CD14-positive monocyte (primary cell): Measurements from ENCODE around the gene DDX51. TPM values are rescaled to one million over a fixed set of nuclear protein-coding genes. Genes with fewer than 3 reads are reported as not detected.
A peak's percentile ranks its signal among the peaks of the same experiment; 100 is the strongest.

Experiments
- DNase-seq, 3 donors: peaks; one replicate each; pipeline ENCODE4 v3.0.0-alpha.2; 2011 to 2022
- H2AFZ ChIP-seq: 2 replicates; pipeline ENCODE4 v1.6.0; 2012; ENCODE audit warnings: mild to moderate bottlenecking, low read depth, low read length, inconsistent platforms; ENCODE audit not compliant: insufficient read depth, poor library complexity, severe bottlenecking
- H3K27ac ChIP-seq, 2 donors: 1 replicate in 1 of 2; 2 replicates in 1 of 2; pipeline ENCODE4 v1.5.1; 2012 to 2013; ENCODE audit warnings: low read length in 2 of 2, control low read depth in 1 of 2, inconsistent platforms in 1 of 2, low read depth in 1 of 2, mild to moderate bottlenecking in 1 of 2
- H3K27me3 ChIP-seq, 2 donors: one replicate each; pipeline versions ENCODE4 v1.6.0 to v1.6.1; 2011 to 2013; ENCODE audit warnings: low read length in 2 of 2; ENCODE audit not compliant: control insufficient read depth in 2 of 2, insufficient read depth in 2 of 2
- H3K36me3 ChIP-seq, 2 donors: replicated peaks in 1 of 2; 1 replicate in 1 of 2; 2 replicates in 1 of 2; pipeline versions ENCODE4 v1.5.1 to v1.6.1; 2012 to 2013; ENCODE audit warnings: low read length in 2 of 2, control low read depth in 1 of 2, inconsistent platforms in 1 of 2, mild to moderate bottlenecking in 1 of 2; ENCODE audit not compliant: insufficient read depth in 2 of 2, control insufficient read depth in 1 of 2
- H3K4me1 ChIP-seq, 2 donors: 1 replicate in 1 of 2; 2 replicates in 1 of 2; pipeline versions ENCODE4 v1.5.1 to v1.6.1; 2012 to 2013; ENCODE audit warnings: low read length in 2 of 2, control low read depth in 1 of 2, inconsistent platforms in 1 of 2, mild to moderate bottlenecking in 1 of 2, moderate library complexity in 1 of 2; ENCODE audit not compliant: insufficient read depth in 2 of 2, control insufficient read depth in 1 of 2
- H3K4me2 ChIP-seq: replicated peaks from 2 replicates; pipeline ENCODE3; 2012; ENCODE audit warnings: low read length, moderate library complexity, mild to moderate bottlenecking; ENCODE audit not compliant: poor library complexity, severe bottlenecking; ENCODE audit errors: extremely low read depth
- H3K4me3 ChIP-seq, 3 experiments: fragments of 200-600 bp in 1 of 3; sonication (generic) in 1 of 3; replicated peaks in 1 of 3; 1 replicate in 2 of 3; 2 replicates in 1 of 3; pipeline ENCODE4 v1.5.1; 2011 to 2013; ENCODE audit warnings: low read length in 3 of 3, mild to moderate bottlenecking in 3 of 3, control low read depth in 2 of 3, low read depth in 2 of 3, inconsistent platforms in 1 of 3, moderate library complexity in 1 of 3
- H3K79me2 ChIP-seq: 2 replicates; pipeline ENCODE4 v1.6.0; 2012; ENCODE audit warnings: mild to moderate bottlenecking, control low read depth, inconsistent platforms, low read length, moderate library complexity; ENCODE audit not compliant: insufficient read depth
- H3K9ac ChIP-seq: 2 replicates; pipeline ENCODE4 v1.6.0; 2017; ENCODE audit warnings: low read length, mild to moderate bottlenecking; ENCODE audit not compliant: insufficient read depth, poor library complexity, severe bottlenecking
- H3K9me3 ChIP-seq, 2 donors: replicated peaks in 1 of 2; 1 replicate in 1 of 2; 2 replicates in 1 of 2; pipeline versions ENCODE4 v1.5.1 to v1.6.1; 2012 to 2013; ENCODE audit warnings: low read length in 2 of 2, control low read depth in 1 of 2; ENCODE audit not compliant: control insufficient read depth in 1 of 2, insufficient read depth in 1 of 2
- H4K20me1 ChIP-seq: 2 replicates; pipeline ENCODE4 v1.6.0; 2012; ENCODE audit warnings: mild to moderate bottlenecking, low read length, control low read depth, moderate library complexity; ENCODE audit not compliant: insufficient read depth
- H3K27ac Mint-ChIP-seq, 7 donors: one replicate each; pipeline ENCODE4 v1.8.0; 2020; ENCODE audit warnings: mild to moderate bottlenecking in 7 of 7, mixed read lengths in 7 of 7, moderate library complexity in 6 of 7, inconsistent platforms in 2 of 7
- H3K27me3 Mint-ChIP-seq, 3 donors: one replicate each; pipeline ENCODE4 v1.8.0; 2021 to 2022; ENCODE audit warnings: low read depth in 3 of 3, mild to moderate bottlenecking in 3 of 3, mixed read lengths in 3 of 3, moderate library complexity in 3 of 3, inconsistent platforms in 1 of 3
- H3K36me3 Mint-ChIP-seq, 2 donors: one replicate each; pipeline ENCODE4 v1.8.0; 2020; ENCODE audit warnings: mixed read lengths in 2 of 2, inconsistent platforms in 1 of 2, mild to moderate bottlenecking in 1 of 2
- H3K4me1 Mint-ChIP-seq: one replicate; pipeline ENCODE4 v1.8.0; 2020; ENCODE audit warnings: mild to moderate bottlenecking, mixed read lengths
- H3K4me3 Mint-ChIP-seq, 2 donors: one replicate each; pipeline ENCODE4 v1.8.0; 2020; ENCODE audit warnings: mild to moderate bottlenecking in 2 of 2, mixed read lengths in 2 of 2, moderate library complexity in 1 of 2
- H3K9me3 Mint-ChIP-seq, 7 donors: one replicate each; pipeline ENCODE4 v1.8.0; 2020 to 2022; ENCODE audit warnings: mixed read lengths in 7 of 7, mild to moderate bottlenecking in 6 of 7, moderate library complexity in 6 of 7, inconsistent platforms in 2 of 7
- CTCF ChIP-seq: fragments of 200-600 bp; IDR thresholded peaks from one replicate; pipeline ENCODE4 v1.8.0; 2022; ENCODE audit warnings: antibody characterized with exemption, mild to moderate bottlenecking
- WGBS: methylation state at CpG from one replicate; pipeline ENCODE4 v1.1.5; 2013; ENCODE audit warnings: missing lambda C conversion rate; ENCODE audit not compliant: insufficient coverage; 5-methylcytosine and 5-hydroxymethylcytosine counted together
- intact Hi-C, 2 donors: fragments of 100-400 bp; cut with micrococcal nuclease; formaldehyde crosslinking; loops; one replicate each; pipeline versions ENCODE4 v1.15.0 to v1.15.1; 2023
- polyA plus RNA-seq, 3 donors: library from polyadenylated mRNA; depleted of rRNA in 1 of 3; unstranded in 2 of 3; stranded (reverse) in 1 of 3; fragments of 300-500 nt in 2 of 3; fragments of >200 nt in 1 of 3; fragmentation: Illumina TruSeq in 2 of 3; gene quantifications; 1 replicate in 2 of 3; 2 replicates in 1 of 3; pipeline ENCODE4 v1.2.3, GENCODE V29; 2012 to 2021

The DDX51 gene
- polyA plus RNA-seq, 3 donors, result 1.7 to 24.9 (median 2.7) TPM

- Mint-ChIP-seq H3K9me3 (peaks cover 0 to 5% (median under 1%) of the 10 kb centered on the region in 7 donors), H3K4me3 (no peak overlapping the region), H3K27me3 (peaks cover 2 to 7% (median 4%) of the 10 kb centered on the region in 3 donors), H3K27ac (no peak overlapping the region), H3K36me3 (peaks cover 0 to 15% of the 10 kb centered on the region in 2 donors), H3K4me1 (peaks cover 7% of the 10 kb centered on the region)
- H3K4me2 ChIP-seq, result no peak overlapping the region
- no peaks in the 10 kb centered on the region for H4K20me1 ChIP-seq
- no peak overlapping the region for H2AFZ ChIP-seq
- no peak for TF ChIP-seq CTCF
- H3K27me3 ChIP-seq, result no peaks in the 10 kb centered on the region
- H3K27ac ChIP-seq, result no peak overlapping the region
- no peak overlapping the region for H3K4me3 ChIP-seq
- H3K36me3 ChIP-seq, result peaks cover 15 to 43% of the 10 kb centered on the region in 2 donors
- intact Hi-C loops, result no loop called here
- H3K9ac ChIP-seq, result no peak overlapping the region
- H3K4me1 ChIP-seq, result peaks cover 4 to 7% of the 10 kb centered on the region in 2 donors
- H3K79me2 ChIP-seq, result no peaks in the 10 kb centered on the region
- 98% methylated on average over 9 of the region's 10 CpGs for WGBS
- no peak for DNase-seq
- H3K9me3 ChIP-seq, result peaks cover 0 to under 1% of the 10 kb centered on the region in 2 donors
Measured at GRCh38 chr12:132155771-132156572, 11.9 kb upstream of the DDX51 start.

DNA sequence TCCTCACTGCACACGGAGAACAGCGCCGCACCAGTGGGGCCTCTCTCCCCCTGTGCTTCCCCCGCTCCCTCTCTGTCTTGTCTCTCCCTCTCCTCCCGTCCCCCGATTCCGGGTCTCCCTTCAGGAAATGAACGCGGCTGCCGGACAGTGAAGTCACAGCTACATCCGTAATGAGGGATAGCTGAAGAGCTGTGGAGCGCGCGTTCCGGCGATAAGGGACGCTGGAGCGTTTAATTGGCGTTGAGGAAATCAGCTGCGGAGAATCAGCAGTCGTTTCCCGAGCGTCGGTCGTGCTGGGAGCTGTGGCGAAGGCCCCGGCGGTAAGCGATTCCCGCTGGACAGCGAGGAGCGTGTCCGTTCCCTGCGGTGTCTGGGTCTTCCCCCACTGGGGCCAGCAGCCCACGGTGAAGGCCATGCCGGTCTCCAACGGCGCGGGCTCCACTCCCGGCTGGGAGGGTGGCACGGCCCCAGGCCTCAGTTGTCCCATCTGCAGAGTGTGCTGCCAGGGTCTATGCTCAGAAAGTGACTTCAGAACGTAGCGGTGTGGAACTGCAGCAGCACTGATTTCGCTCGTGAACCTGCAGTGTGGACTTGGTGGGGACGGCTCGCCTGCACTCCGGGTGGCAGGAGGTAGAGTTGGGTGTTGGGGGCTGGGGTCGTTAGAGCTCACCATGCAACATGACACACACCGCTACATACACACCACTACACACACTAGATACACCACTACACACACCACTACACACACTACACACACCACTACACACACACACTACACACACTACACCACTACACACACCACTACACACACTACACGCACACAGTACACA is 11.0 kb upstream of the DDX51 start:
- Mint-ChIP-seq H3K36me3 (peaks cover 0 to 19% of the 10 kb centered on the region in 2 donors), H3K4me1 (peaks cover 7% of the 10 kb centered on the region)
- no peak overlapping the region for H2AFZ ChIP-seq

More for the DNA sequence above, 11.0 kb upstream of the DDX51 start:
- no peak for TF ChIP-seq CTCF
- no peak overlapping the region for H3K4me3 ChIP-seq
- peaks cover 15 to 45% of the 10 kb centered on the region in 2 donors for H3K36me3 ChIP-seq
- no peak overlapping the region for H3K4me2 ChIP-seq
- no peak for DNase-seq
- intact Hi-C loops, result loop anchor here in 1 of 2 donors (5.0 kb wide), 1 partner anchor 462 kb away; the partner anchor contains the start of gene P2RX2
- Mint-ChIP-seq H3K9me3 (peaks cover 0 to 5% (median 0%) of the 10 kb centered on the region in 7 donors), H3K27me3 (peaks cover 0 to 7% (median 4%) of the 10 kb centered on the region in 3 donors), H3K4me3 (no peak overlapping the region), H3K27ac (peak overlapping the region in 1 of 7 donors; percentile 18)
- no peaks in the 10 kb centered on the region for H3K79me2 ChIP-seq
- WGBS, result 95% methylated on average over 36 of the region's 51 CpGs
- peaks cover 4 to 7% of the 10 kb centered on the region in 2 donors for H3K4me1 ChIP-seq
- H3K9me3 ChIP-seq, result no peaks in the 10 kb centered on the region
- no peak overlapping the region for H3K27ac ChIP-seq
- H3K27me3 ChIP-seq, result no peaks in the 10 kb centered on the region
- H4K20me1 ChIP-seq, result no peaks in the 10 kb centered on the region
- H3K9ac ChIP-seq, result no peak overlapping the region
